Mesothelial cell of epicardium (in vitro differentiated cells): ENCODE data around the gene SGMS1. TPM values are rescaled to one million over a fixed set of nuclear protein-coding genes. Genes with fewer than 3 reads are reported as not detected.

Experiments used
- DNase-seq, 2 experiments: peaks; one replicate each; pipeline ENCODE4 v3.0.0; 2021; ENCODE audit warnings: low spot score in 2 of 2; ENCODE audit not compliant: unreplicated experiment in 2 of 2
- H3K27ac Mint-ChIP-seq: 2 replicates; pipeline ENCODE4 v1.8.0; 2021; ENCODE audit warnings: mixed read lengths
- H3K27me3 Mint-ChIP-seq: 2 replicates; pipeline ENCODE4 v1.8.0; 2021; ENCODE audit warnings: low read depth, mixed read lengths
- H3K36me3 Mint-ChIP-seq: 2 replicates; pipeline ENCODE4 v1.8.0; 2021; ENCODE audit warnings: mixed read lengths
- H3K4me1 Mint-ChIP-seq: 2 replicates; pipeline ENCODE4 v1.8.0; 2021; ENCODE audit warnings: mixed read lengths
- H3K4me3 Mint-ChIP-seq: 2 replicates; pipeline ENCODE4 v1.8.0; 2021; ENCODE audit warnings: mild to moderate bottlenecking, moderate library complexity, mixed read lengths
- H3K9me3 Mint-ChIP-seq: 2 replicates; pipeline ENCODE4 v1.8.0; 2021; ENCODE audit warnings: mixed read lengths
- CTCF ChIP-seq: fragments of 200-600 bp; sonication (generic); IDR thresholded peaks from one replicate; pipeline ENCODE4 v1.5.0; 2021; ENCODE audit warnings: antibody characterized with exemption; ENCODE audit not compliant: unreplicated experiment
- total RNA-seq: library from RNA; stranded (reverse); gene quantifications from 3 replicates; pipeline ENCODE4 v1.2.1, GENCODE V29; 2021

SGMS1 gene
- total RNA-seq, 1 donor from 2014 or later, result 14.9 TPM

GRCh38 chr10:50336140-50336539 is 287.6 kb downstream of the SGMS1 start:
- DNase-seq, result no peak
- H3K4me3 Mint-ChIP-seq, result no peak overlapping the region
- H3K4me1 Mint-ChIP-seq, result no peaks in the 10 kb centered on the region
- H3K36me3 Mint-ChIP-seq, result no peaks in the 10 kb centered on the region
- H3K9me3 Mint-ChIP-seq, result no peaks in the 10 kb centered on the region
- H3K27ac Mint-ChIP-seq, result no peak overlapping the region
- no peak for TF ChIP-seq CTCF
- no peaks in the 10 kb centered on the region for H3K27me3 Mint-ChIP-seq

GRCh38 chr10:50335397-50335796 is 288.4 kb downstream of the SGMS1 start:
- Mint-ChIP-seq H3K27ac (no peak overlapping the region), H3K4me1 (no peaks in the 10 kb centered on the region), H3K36me3 (no peaks in the 10 kb centered on the region), H3K4me3 (no peak overlapping the region), H3K27me3 (no peaks in the 10 kb centered on the region), H3K9me3 (no peaks in the 10 kb centered on the region)
- DNase-seq, result no peak
- TF ChIP-seq CTCF, result no peak

GRCh38 chr10:50334273-50334672 is 289.5 kb downstream of the SGMS1 start:
- Mint-ChIP-seq H3K4me3 (no peak overlapping the region), H3K9me3 (no peaks in the 10 kb centered on the region), H3K36me3 (no peaks in the 10 kb centered on the region), H3K27ac (no peak overlapping the region), H3K27me3 (no peaks in the 10 kb centered on the region), H3K4me1 (no peaks in the 10 kb centered on the region)
- no peak for DNase-seq
- TF ChIP-seq CTCF, result no peak

GRCh38 chr10:50333872-50334271 is 289.9 kb downstream of the SGMS1 start:
- H3K9me3 Mint-ChIP-seq, result no peaks in the 10 kb centered on the region
- H3K27me3 Mint-ChIP-seq, result no peaks in the 10 kb centered on the region
- no peak overlapping the region for H3K27ac Mint-ChIP-seq
- no peaks in the 10 kb centered on the region for H3K4me1 Mint-ChIP-seq
- no peak for DNase-seq
- no peak overlapping the region for H3K4me3 Mint-ChIP-seq
- TF ChIP-seq CTCF, result no peak
- no peaks in the 10 kb centered on the region for H3K36me3 Mint-ChIP-seq

- DNase-seq, result no peak
- Mint-ChIP-seq H3K27me3 (no peaks in the 10 kb centered on the region), H3K27ac (no peak overlapping the region), H3K4me1 (no peaks in the 10 kb centered on the region), H3K4me3 (no peak overlapping the region), H3K9me3 (no peaks in the 10 kb centered on the region), H3K36me3 (no peaks in the 10 kb centered on the region)
- no peak for TF ChIP-seq CTCF
These were observed 291.5 kb downstream of the SGMS1 start for GRCh38 chr10:50332108-50332842.
